K562 (cell line): Measurements from ENCODE around the gene LMAN2L. TPM values are rescaled to one million over a fixed set of nuclear protein-coding genes. Genes with fewer than 3 reads are reported as not detected.

Source experiments
- BMI1 ChIP-seq: fragments of 150-350 bp; IDR thresholded peaks from 2 replicates; pipeline ENCODE4 v1.6.1; 2014; ENCODE audit warnings: low read length
- CXXC5 ChIP-seq: fragments of 250-450 bp; sonication (Bioruptor Pico); IDR thresholded peaks from 2 replicates; pipeline ENCODE4 v1.8.0; 2022; ENCODE audit warnings: inconsistent platforms, mild to moderate bottlenecking, moderate library complexity
- ESRRB ChIP-seq: fragments of 250-450 bp; sonication (Bioruptor Pico); IDR thresholded peaks from 2 replicates; pipeline ENCODE4 v1.5.0; 2020; ENCODE audit warnings: mild to moderate bottlenecking, moderate library complexity, borderline replicate concordance
- FOXJ2 ChIP-seq: fragments of 200-800 bp; sonication (Bioruptor generic); IDR thresholded peaks from 2 replicates; pipeline ENCODE4 v1.6.1; 2016; ENCODE audit warnings: missing genetic modification characterization, missing compliant biosample characterization
- HINFP ChIP-seq: fragments of 450-650 bp; conservative IDR thresholded peaks from 2 replicates; pipeline ENCODE4 v1.6.1; 2016; ENCODE audit warnings: missing genetic modification characterization, low read depth, mild to moderate bottlenecking, control low read depth, missing compliant biosample characterization
- HMGN3 ChIP-seq: IDR thresholded peaks from 2 replicates; pipeline ENCODE4 v1.6.1; 2011; ENCODE audit warnings: borderline replicate concordance, low read depth, mild to moderate bottlenecking, mixed read lengths, low read length; ENCODE audit not compliant: insufficient read length; ENCODE audit errors: extremely low read depth
- MEF2A ChIP-seq: IDR thresholded peaks from 2 replicates; pipeline ENCODE4 v1.6.1; 2011; ENCODE audit warnings: low read depth, mild to moderate bottlenecking, low read length, moderate library complexity; ENCODE audit not compliant: control insufficient read depth
- MYNN ChIP-seq, 2 experiments: sonication (generic); formaldehyde crosslinking in 1 of 2; IDR thresholded peaks; 2 replicates each; pipeline versions ENCODE4 v1.5.0 to v1.6.1; 2016 to 2020; ENCODE audit warnings: antibody characterized with exemption in 1 of 2, missing genetic modification reagents in 1 of 2
- NCOA1 ChIP-seq: fragments of 450-650 bp; IDR thresholded peaks from 2 replicates; pipeline ENCODE4 v1.6.1; 2016; ENCODE audit warnings: low read depth
- NR1H2 ChIP-seq: sonication (generic); formaldehyde crosslinking; IDR thresholded peaks from 2 replicates; pipeline ENCODE4 v1.4.0; 2020; ENCODE audit warnings: mild to moderate bottlenecking, missing genetic modification reagents
- PHTF2 ChIP-seq: fragments of 250-450 bp; sonication (Bioruptor Pico); IDR thresholded peaks from 2 replicates; pipeline ENCODE4 v1.5.0; 2021; ENCODE audit warnings: mild to moderate bottlenecking
- RAD21 ChIP-seq, 2 experiments: fragments of 250-450 bp in 1 of 2; fragments of 450-650 bp in 1 of 2; sonication (Bioruptor Pico) in 1 of 2; formaldehyde crosslinking in 1 of 2; IDR thresholded peaks in 1 of 2; conservative IDR thresholded peaks in 1 of 2; 2 replicates each; pipeline versions ENCODE4 v1.4.0 to v1.8.0; 2020 to 2022; ENCODE audit warnings: mild to moderate bottlenecking in 2 of 2, moderate library complexity in 1 of 2
- RBM25 ChIP-seq: fragments of 200-400 bp; formaldehyde crosslinking; IDR thresholded peaks from 2 replicates; pipeline ENCODE4 v1.6.1; 2018; ENCODE audit warnings: low read length, low read depth, moderate library complexity; ENCODE audit not compliant: severe bottlenecking
- RCOR1 ChIP-seq, 2 experiments: IDR thresholded peaks; 2 replicates each; pipeline ENCODE4 v1.6.1; 2012; ENCODE audit warnings: low read depth in 2 of 2, low read length in 2 of 2, borderline replicate concordance in 1 of 2, improper control_type of control experiment in 1 of 2
- SP1 ChIP-seq: sonication (generic); formaldehyde crosslinking; IDR thresholded peaks from 2 replicates; pipeline ENCODE4 v1.8.1; 2022; ENCODE audit warnings: mild to moderate bottlenecking, missing genetic modification reagents
- THAP7 ChIP-seq: fragments of 250-450 bp; sonication (Bioruptor Pico); IDR thresholded peaks from 2 replicates; pipeline ENCODE4 v1.5.0; 2021
- ZNF253 ChIP-seq: fragments of 250-450 bp; sonication (Bioruptor Pico); conservative IDR thresholded peaks from 2 replicates; pipeline ENCODE4 v1.6.1; 2021; ENCODE audit warnings: mild to moderate bottlenecking
- ZNF41 ChIP-seq: fragments of 250-450 bp; sonication (Bioruptor Pico); conservative IDR thresholded peaks from 2 replicates; pipeline ENCODE4 v1.4.0; 2020; ENCODE audit warnings: mild to moderate bottlenecking
- polyA plus RNA-seq, 8 experiments: library from polyadenylated mRNA; depleted of rRNA in 4 of 8; stranded (reverse) in 5 of 8; unstranded in 3 of 8; fragments of >200 nt; fragmentation: Nextera tagmentation in 2 of 8; fragmentation: Illumina TruSeq in 1 of 8; extraction: Ambion mirVana in 2 of 8; extraction: Trizol in 1 of 8; gene quantifications; 2 replicates each; pipeline versions ENCODE4 v1.2.1 to v1.2.3, GENCODE V29; 2011 to 2014; ENCODE audit warnings: inconsistent platforms in 1 of 8, missing spikeins in 1 of 8
- total RNA-seq, 7 experiments: library from RNA; depleted of rRNA in 6 of 7; stranded (reverse); fragments of >200 nt in 6 of 7; fragmentation: Illumina TruSeq in 2 of 7; extraction: Trizol in 2 of 7; gene quantifications; 2 replicates each; pipeline versions ENCODE4 v1.2.1 to v1.2.3, GENCODE V29; 2011 to 2021; ENCODE audit warnings: low replicate concordance in 1 of 7
- TF ChIP-seq, protein P1 (sequence below): fragments of 250-450 bp; sonication (Bioruptor Pico); IDR thresholded peaks from 2 replicates; pipeline ENCODE4 v1.8.0; 2022; ENCODE audit warnings: inconsistent platforms, mild to moderate bottlenecking, moderate library complexity, borderline replicate concordance
- TF ChIP-seq, protein P2 (sequence below), 2 experiments: fragments of 200-800 bp in 1 of 2; sonication (Bioruptor generic) in 1 of 2; sonication (generic) in 1 of 2; formaldehyde crosslinking in 1 of 2; IDR thresholded peaks in 1 of 2; conservative IDR thresholded peaks in 1 of 2; 2 replicates each; pipeline versions ENCODE4 v1.5.0 to v1.6.1; 2016 to 2020; ENCODE audit warnings: missing compliant biosample characterization in 1 of 2, missing genetic modification characterization in 1 of 2, missing genetic modification reagents in 1 of 2

LMAN2L gene
- total and polyA plus RNA-seq, 9 of the 15 experiments (the other 6 are each of a cell fraction or from before 2014, with no cell fraction given): 7.2 to 37.7 (median 12.5) TPM

DNA sequence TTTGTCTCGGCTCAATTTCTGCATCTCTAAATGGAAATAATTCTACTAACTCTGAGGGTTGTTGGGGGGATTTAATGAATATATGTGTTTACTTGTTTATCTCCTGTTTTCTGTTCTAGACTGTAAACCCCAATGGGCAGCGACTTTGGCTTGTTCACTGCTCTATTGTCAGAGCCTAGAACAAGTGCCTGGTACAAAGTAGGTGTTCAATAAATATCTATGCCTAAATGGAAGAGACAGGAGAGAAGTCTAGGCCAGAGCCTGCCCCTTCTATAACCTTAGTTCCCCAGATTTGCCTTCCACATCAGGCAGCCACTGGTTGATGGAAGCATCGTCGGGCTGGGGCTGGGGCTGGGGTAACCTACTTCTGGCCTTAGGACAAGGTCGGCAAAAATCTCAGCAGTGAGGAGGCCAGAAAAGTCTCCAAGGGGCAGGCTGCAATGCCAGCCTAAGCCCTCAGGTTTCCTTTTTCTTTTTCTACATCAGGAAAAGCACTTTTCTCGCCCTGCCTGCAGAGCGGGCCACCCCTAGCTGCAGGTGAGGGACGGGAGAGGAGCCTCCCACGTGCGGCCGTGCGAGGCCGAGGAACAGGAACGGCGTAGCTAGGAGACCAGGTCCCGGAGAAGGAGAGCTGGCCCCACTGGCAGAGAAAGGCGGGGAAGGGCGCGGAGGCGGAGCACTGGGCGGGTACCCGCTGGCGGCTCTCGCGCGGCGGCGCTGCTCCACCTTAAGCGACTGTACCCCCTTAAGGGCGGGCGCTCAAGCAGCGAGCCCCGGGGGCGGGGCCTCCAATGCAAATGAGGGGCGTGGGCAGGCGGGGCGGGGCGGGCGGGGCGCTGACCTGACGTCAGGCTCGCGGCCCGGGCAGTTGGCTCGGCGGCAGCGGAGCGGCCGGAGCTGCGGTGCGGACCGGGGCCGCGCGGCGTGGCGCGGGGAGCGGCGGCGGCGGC lies 20.4 kb upstream of the LMAN2L start, which contains the start of gene CNNM4 (continued):
- TF ChIP-seq MYNN (IDR thresholded peaks at IDR 0.05) (no peak), MYNN (CRISPR knock-in tag; IDR thresholded peaks at IDR 0.05) (no peak), ZNF41 (CRISPR knock-in tag) (no peak), HMGN3 (peak; percentile 20), NR1H2 (CRISPR knock-in tag) (no peak), SP1 (CRISPR knock-in tag) (peak; percentile 60), HINFP (no peak), FOXJ2 (tag) (no peak), ZNF253 (CRISPR knock-in tag) (no peak), BMI1 (no peak), RBM25 (no peak), NCOA1 (no peak), PHTF2 (CRISPR knock-in tag) (no peak), RAD21 (CRISPR knock-in tag; conservative IDR thresholded peaks at IDR 0.05 in 1 of 2, IDR thresholded peaks at IDR 0.05 in 1 of 2) (no peak), MEF2A (no peak), CXXC5 (CRISPR knock-in tag) (peak; percentile 77; the same call in 1 of the 2 replicates), ESRRB (CRISPR knock-in tag) (no peak), THAP7 (CRISPR knock-in tag) (no peak), RCOR1 (IDR thresholded peaks at IDR 0.05; ENCODE audit: borderline replicate concordance in 1 of 2, low read depth in 2 of 2, low read length in 2 of 2) (no peak; a peak in 1 of 4 replicates)
- TF ChIP-seq, protein P1, sequence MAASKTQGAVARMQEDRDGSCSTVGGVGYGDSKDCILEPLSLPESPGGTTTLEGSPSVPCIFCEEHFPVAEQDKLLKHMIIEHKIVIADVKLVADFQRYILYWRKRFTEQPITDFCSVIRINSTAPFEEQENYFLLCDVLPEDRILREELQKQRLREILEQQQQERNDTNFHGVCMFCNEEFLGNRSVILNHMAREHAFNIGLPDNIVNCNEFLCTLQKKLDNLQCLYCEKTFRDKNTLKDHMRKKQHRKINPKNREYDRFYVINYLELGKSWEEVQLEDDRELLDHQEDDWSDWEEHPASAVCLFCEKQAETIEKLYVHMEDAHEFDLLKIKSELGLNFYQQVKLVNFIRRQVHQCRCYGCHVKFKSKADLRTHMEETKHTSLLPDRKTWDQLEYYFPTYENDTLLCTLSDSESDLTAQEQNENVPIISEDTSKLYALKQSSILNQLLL: no peak
- TF ChIP-seq, protein P2, sequence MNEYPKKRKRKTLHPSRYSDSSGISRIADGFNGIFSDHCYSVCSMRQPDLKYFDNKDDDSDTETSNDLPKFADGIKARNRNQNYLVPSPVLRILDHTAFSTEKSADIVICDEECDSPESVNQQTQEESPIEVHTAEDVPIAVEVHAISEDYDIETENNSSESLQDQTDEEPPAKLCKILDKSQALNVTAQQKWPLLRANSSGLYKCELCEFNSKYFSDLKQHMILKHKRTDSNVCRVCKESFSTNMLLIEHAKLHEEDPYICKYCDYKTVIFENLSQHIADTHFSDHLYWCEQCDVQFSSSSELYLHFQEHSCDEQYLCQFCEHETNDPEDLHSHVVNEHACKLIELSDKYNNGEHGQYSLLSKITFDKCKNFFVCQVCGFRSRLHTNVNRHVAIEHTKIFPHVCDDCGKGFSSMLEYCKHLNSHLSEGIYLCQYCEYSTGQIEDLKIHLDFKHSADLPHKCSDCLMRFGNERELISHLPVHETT (CRISPR knock-in tag; conservative IDR thresholded peaks at IDR 0.05 in 1 of 2, IDR thresholded peaks at IDR 0.05 in 1 of 2): peak in 1 of 2 experiments; percentile 99; a peak in 2 of 4 replicates
